Measurements from ENCODE around the gene CIDEB. TPM values are rescaled to one million over a fixed set of nuclear protein-coding genes. Genes with fewer than 3 reads are reported as not detected.
A peak's percentile ranks its signal among the peaks of the same experiment; 100 is the strongest.

Gene CIDEB
- total RNA-seq, 4 donors from 2014 or later: 6.7 to 168 (median 23.6) TPM

DNA sequence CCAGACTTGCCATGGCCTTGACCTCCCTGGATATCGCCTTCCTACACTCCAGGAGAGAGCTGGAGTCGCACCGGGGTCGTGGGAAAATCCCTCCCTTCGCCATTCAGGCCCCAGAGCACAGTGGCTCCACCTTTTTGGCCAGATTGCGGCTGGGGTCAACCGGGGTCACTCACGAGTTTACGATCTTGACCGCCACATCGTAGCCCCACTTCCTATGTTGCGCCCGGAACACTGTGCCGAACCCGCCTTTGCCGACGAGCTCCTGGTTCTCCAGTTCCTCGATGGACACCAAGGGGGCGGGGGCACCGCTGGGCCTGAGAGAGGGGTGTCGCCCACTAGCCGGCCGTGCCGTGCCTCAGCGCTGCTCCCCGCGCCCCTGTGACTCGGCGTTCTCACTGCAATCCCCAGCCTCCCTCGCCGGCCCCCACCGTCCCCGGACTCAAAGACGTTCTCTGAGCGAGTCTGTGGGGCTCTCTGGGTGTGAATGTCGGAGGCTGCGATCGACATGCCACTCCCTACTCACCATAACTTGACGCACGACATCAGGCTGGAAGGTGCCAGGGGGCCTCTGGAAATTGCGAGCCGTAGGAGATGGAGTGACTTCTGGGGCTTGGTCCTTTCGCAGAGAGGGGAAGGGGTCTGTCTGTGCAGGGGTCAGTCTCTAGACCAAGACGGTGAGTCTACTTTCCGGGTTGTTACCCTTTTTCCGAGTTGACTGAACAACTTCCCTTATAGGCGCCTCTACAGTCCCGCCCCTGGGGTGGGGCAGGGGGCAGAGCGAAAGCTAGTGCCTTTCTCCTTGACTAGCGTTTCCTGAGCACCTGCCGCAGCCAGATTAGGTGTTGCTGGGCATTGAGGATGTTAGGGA is 31.7 kb upstream of the CIDEB start, which contains the start of gene RIPK3:
Gene RIPK3 (minus strand): TSS at position 708 of the 868 bp plus-strand sequence. CDS start 165 bp downstream, at position 543.
- peak; percentile 87 for DNase-seq
- H3K4me3 ChIP-seq: peak within 1 kb of the TSS; percentile 34 to 60 (median 52)
- peaks cover 5 to 23% (median 10%) of the 10 kb centered on the region in 4 donors for H3K4me1 ChIP-seq
- H3K9me3 ChIP-seq: no peaks in the 10 kb centered on the region
- peaks cover 0 to 4% (median 0%) of the 10 kb centered on the region in 4 donors for H3K36me3 ChIP-seq
- no peak for TF ChIP-seq EP300 (IDR thresholded peaks at IDR 0.05; ENCODE audit: low read depth)
- TF ChIP-seq POLR2A (IDR thresholded peaks at IDR 0.05): peak; percentile 65
- TF ChIP-seq CTCF (IDR thresholded peaks at IDR 0.05): peak in 1 of 5 experiments; percentile 15
- TF ChIP-seq POLR2AphosphoS5 (IDR thresholded peaks at IDR 0.05): peak; percentile 39 to 50 (median 46)
- in situ Hi-C loops (cut with MboI; ENCODE audit: low pct_ligation_motif_present in 1 of 4, low pct_unique_long_range_greater_than_20kb in 1 of 4, low sequenced_read_pairs in 3 of 4): loop anchor here in 3 of 4 donors (5.0 to 25.0 kb wide), 3 partner anchors 93 to 98 kb away; partner anchors contain the start of genes CBLN3 (in 1 of the 3), KHNYN (in 1 of the 3) and SDR39U1 (in 1 of the 3)
- peaks cover 10% of the 10 kb centered on the region for H3K27me3 ChIP-seq
- H3K27ac ChIP-seq: peak within 1 kb of the TSS; percentile 72 to 85 (median 78)
- intact Hi-C loops (cut with DNase I; ENCODE audit: low total_unique reads): no loop called here
- WGBS, 2 donors (ENCODE audit: low coverage in 1 of 2): 0 to 13% methylated on average over 3 to 44 of the region's 51 CpGs

DNA sequence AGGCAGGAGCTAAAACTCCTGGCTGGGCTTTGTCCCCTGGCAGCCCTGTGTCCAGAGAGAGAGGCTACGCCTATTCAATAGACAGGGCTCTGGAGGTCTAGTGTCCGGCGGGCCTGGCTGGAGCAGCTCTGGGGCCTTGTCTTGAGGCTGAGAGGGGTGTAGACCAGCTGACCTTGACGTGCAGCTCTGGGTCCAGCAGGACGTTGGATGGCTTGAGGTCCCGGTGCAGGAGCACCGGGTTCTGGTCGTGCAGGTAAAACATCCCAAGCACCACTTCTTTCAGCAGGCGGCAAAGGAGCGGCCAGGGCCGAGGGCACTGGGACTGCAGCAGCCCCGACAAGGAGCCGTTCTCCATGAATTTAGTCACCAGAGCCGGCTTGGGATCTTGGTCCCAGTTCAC is 31.1 kb upstream of the CIDEB start:
- intact Hi-C loops (cut with DNase I; ENCODE audit: low total_unique reads): no loop called here
- in situ Hi-C loops (cut with MboI; ENCODE audit: low pct_ligation_motif_present in 1 of 4, low pct_unique_long_range_greater_than_20kb in 1 of 4, low sequenced_read_pairs in 3 of 4): loop anchor here in 3 of 4 donors (5.0 to 25.0 kb wide), 3 partner anchors 93 to 98 kb away; partner anchors contain the start of genes CBLN3 (in 1 of the 3), KHNYN (in 1 of the 3) and SDR39U1 (in 1 of the 3)
- TF ChIP-seq EP300 (IDR thresholded peaks at IDR 0.05; ENCODE audit: low read depth) (no peak), POLR2AphosphoS5 (IDR thresholded peaks at IDR 0.05) (no peak)
- DNase-seq: no peak
- Histone ChIP-seq H3K27ac (peak overlapping the region in 2 of 4 donors; percentile 82 to 85), H3K9me3 (no peaks in the 10 kb centered on the region), H3K4me1 (peaks cover 9 to 30% (median 17%) of the 10 kb centered on the region in 4 donors), H3K27me3 (peaks cover 17% of the 10 kb centered on the region), H3K36me3 (peaks cover 0 to 4% (median 0%) of the 10 kb centered on the region in 4 donors), H3K4me3 (peak overlapping the region in 3 of 4 donors; percentile 47 to 60 (median 57))
- WGBS, 2 donors (ENCODE audit: low coverage in 1 of 2): 88% methylated on average over 6 of the region's 14 CpGs; no CpG with 5 or more reads in 1 of the 2 donors

- Histone ChIP-seq H3K36me3 (peaks cover 0 to 4% (median 0%) of the 10 kb centered on the region in 4 donors), H3K9me3 (no peaks in the 10 kb centered on the region), H3K4me3 (no peak overlapping the region), H3K4me1 (peaks cover 10 to 40% (median 27%) of the 10 kb centered on the region in 4 donors), H3K27me3 (peaks cover 23% of the 10 kb centered on the region), H3K27ac (no peak overlapping the region)
- in situ Hi-C loops (cut with MboI; ENCODE audit: low pct_ligation_motif_present in 1 of 4, low pct_unique_long_range_greater_than_20kb in 1 of 4, low sequenced_read_pairs in 3 of 4) (loop anchor here in 3 of 4 donors (5.0 to 25.0 kb wide), 3 partner anchors 95 to 100 kb away; partner anchors contain the start of genes CBLN3 (in 1 of the 3), KHNYN (in 1 of the 3) and SDR39U1 (in 1 of the 3)), intact Hi-C loops (cut with DNase I; ENCODE audit: low total_unique reads) (no loop called here)
- whole genome bisulfite sequencing, 2 donors (ENCODE audit: low coverage in 1 of 2): 85 to 98% methylated on average over 6 to 8 of the region's 8 CpGs
- TF ChIP-seq POLR2A (IDR thresholded peaks at IDR 0.05) (no peak), EP300 (IDR thresholded peaks at IDR 0.05; ENCODE audit: low read depth) (no peak), CTCF (IDR thresholded peaks at IDR 0.05) (no peak), POLR2AphosphoS5 (IDR thresholded peaks at IDR 0.05) (no peak)
- no peak for DNase-seq
Measured at GRCh38 chr14:24337824-24338175, 30.0 kb upstream of the CIDEB start.

DNA sequence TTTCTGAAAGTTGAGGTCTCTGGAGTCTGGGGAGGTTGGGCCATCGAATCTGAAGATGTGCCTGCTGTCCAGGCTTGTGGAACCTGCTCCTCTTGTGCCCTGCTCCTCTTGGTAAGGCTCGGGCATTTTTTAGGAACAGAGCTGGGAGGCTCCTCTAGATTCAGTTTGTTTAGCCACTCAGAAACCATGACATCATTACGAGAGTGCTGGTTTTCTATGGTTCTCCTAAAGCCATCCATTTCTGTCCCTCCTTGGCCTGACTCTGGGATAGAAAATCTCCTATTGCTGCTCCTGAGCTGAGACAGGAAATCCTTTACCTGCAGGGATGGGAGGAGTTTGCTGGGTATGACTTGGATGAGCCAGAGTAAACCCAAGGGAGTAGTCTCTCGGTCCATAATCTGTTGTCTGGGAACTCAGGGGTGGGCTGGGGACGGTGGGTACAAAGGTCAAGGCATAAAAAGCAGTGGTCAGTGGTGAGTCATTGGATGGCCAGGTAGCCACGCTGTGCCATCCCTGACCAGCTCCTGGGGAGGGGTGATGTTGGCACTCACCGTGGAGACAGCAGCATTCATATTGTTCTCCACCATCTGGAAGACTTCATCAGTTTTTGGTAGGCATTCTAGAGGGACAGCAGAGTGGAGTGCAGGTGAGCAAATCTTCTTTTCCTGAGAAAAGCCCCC is 29.5 kb upstream of the CIDEB start:
- no peak for TF ChIP-seq EP300 (IDR thresholded peaks at IDR 0.05; ENCODE audit: low read depth)
- no peak for TF ChIP-seq POLR2AphosphoS5 (IDR thresholded peaks at IDR 0.05)
- TF ChIP-seq CTCF (IDR thresholded peaks at IDR 0.05): no peak
- no peak for TF ChIP-seq POLR2A (IDR thresholded peaks at IDR 0.05)
- Histone ChIP-seq H3K4me3 (no peak overlapping the region), H3K27me3 (peaks cover 28% of the 10 kb centered on the region), H3K27ac (no peak overlapping the region), H3K9me3 (no peaks in the 10 kb centered on the region), H3K36me3 (peaks cover 0 to 4% (median 0%) of the 10 kb centered on the region in 4 donors), H3K4me1 (peaks cover 15 to 45% (median 32%) of the 10 kb centered on the region in 4 donors)
- 79 to 88% methylated on average over 2 to 7 of the region's 7 CpGs for WGBS, 2 donors (ENCODE audit: low coverage in 1 of 2)
- DNase-seq: no peak
- in situ Hi-C loops (cut with MboI; ENCODE audit: low pct_ligation_motif_present in 1 of 4, low pct_unique_long_range_greater_than_20kb in 1 of 4, low sequenced_read_pairs in 3 of 4): loop anchor here in 3 of 4 donors (5.0 to 25.0 kb wide), 3 partner anchors 95 to 100 kb away; partner anchors contain the start of genes CBLN3 (in 1 of the 3), KHNYN (in 1 of the 3) and SDR39U1 (in 1 of the 3)
- intact Hi-C loops (cut with DNase I; ENCODE audit: low total_unique reads): no loop called here
